ENCODE data around the gene TCF21.
"Not testable (repeated sequence)": the region's sequence is repeated elsewhere in the genome, so short reads cannot be mapped to it uniquely, and the experiment has no call there.

TCF21 gene

DNA sequence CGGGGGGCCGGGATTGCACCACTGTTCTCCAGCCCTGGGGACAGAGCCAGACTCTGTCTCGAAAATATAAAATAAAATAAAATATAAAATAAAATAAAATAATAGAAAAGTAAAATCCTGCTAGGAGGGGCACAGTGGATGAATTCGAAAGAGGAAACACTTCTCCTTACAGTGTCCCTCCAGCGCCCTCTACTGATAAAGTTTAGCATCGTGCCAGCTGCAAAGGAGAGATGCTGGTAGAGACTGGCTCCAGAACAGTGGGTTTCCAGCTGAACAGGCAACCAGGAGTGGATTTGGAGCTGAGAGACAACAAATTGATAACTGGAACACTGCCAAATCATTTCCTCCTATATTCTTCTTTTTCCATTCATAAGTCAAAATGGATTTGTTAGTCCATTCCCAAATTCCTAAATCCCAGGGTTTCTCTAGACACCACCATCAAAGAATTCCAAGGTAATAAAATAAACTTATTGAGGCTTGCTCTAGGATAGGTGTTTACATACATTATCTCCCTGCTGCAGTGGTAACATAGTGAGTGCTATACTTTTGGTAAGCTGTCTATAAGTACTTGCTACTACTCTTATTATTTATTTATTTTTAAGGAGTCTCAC, 32.4 kb downstream of the TCF21 start:
- peak; percentile 68 to 70 for DNase-seq (ENCODE audit: low read depth in 2 of 2)

DNA sequence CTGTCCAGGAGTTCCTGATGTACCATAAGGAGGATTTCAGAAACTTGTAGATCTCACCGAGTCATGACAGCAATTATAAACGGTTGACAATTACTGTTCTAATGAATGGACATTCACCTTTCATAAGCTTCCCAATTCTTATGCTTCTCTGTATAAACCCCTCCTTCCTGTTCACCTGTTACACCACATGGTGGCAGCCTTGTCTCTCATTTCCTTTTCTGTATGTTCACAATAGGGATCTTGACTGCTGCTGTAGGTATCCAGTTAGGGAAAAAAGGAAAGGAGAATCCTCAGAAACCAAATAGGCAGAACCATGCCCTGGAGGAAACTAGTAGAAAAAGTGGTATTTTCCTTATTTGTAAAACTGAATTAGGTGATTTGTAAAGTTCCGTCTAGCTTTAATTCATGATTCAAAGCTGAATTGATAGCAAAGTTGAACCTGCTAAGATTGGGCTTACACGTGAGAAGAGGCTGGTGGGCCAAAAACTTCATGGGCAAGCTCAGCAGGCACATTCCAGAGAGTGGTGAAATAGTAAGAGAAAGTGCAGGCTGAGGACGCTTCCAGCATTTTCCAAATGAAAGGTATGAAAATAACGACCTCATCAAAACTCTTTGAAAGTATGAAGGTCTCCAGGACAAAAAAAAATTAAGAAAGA, 35.2 kb downstream of the TCF21 start:
- DNase-seq (ENCODE audit: low read depth in 2 of 2) = peak; percentile 25 to 30

- not testable (repeated sequence) for DNase-seq (ENCODE audit: low read depth in 2 of 2)
Observed at GRCh38 chr6:133931221-133931620, 42.3 kb downstream of the TCF21 start.

DNA sequence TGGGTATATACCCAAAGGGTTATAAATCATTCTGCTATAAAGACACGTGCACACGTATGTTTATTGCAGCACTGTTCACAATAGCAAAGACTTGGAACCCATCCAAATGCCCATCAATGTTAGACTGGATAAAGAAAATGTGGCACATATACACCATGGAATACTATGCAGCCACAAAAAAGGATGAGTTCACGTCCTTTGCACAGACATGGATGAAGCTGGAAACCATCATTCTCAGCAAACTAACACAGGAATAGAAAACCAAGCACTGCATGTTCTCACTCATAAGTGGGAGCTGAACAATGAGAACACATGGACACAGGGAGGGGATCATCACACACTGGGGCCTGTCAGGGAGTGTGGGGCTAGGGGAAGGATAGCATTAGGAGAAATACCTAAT, 47.4 kb downstream of the TCF21 start:
- not testable (repeated sequence) for DNase-seq (ENCODE audit: low read depth in 2 of 2)

- no peak for DNase-seq (ENCODE audit: low read depth in 2 of 2)
Observed at GRCh38 chr6:133937909-133938308, 49.0 kb downstream of the TCF21 start.

GRCh38 chr6:133938533-133938932, 49.6 kb downstream of the TCF21 start:
- no peak for DNase-seq (ENCODE audit: low read depth in 2 of 2)

DNA sequence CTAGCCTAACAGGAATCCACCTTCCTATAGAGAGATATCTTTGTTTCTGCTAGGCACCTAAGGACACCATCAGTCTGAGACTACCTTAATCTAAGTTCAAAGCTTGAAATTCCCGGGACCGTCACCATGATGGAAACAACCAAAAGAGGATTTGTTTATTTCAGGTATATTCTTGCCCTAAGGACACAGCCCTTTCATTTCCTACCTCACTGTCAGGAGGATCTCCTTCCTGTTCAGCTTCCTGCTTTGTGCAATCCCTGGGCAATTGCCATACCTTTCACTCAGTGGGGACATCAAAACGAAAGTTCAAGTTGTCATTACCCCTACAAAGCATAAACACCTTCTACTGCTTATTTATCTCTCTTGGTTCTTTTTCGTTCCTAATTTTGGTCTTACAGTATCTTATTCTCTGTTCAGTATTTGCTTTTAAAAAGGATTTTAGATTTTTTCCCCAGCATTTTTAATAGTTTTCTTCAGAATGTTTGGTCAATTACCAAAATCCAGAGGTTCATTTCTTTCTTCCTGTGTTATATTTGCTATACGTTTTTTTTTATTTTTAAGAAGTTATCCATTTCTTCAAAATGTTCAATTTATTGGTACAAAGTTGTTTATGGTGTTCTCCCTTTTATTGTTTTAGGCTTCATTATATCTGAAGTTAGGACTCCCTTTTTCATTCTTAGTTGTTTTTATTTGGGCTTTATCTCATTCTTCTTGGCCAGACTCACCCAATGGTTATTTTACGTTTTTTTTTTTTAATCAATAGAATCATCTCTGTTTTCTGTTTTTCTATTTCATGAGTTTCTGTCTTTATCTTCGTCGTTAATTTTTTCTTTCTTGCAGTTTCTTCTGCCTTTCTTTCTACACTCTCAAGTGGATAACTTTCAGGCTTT, 51.1 kb downstream of the TCF21 start:
- no peak for DNase-seq (ENCODE audit: low read depth in 2 of 2)

Data from stimulated activated CD4-positive, alpha-beta T cell treated with anti-CD3 and anti-CD28 coated beads, Interleukin-4, amount 100 ng/mL, for 48 hours (primary cell).